ENCODE results near the gene CNTNAP4.

DNA sequence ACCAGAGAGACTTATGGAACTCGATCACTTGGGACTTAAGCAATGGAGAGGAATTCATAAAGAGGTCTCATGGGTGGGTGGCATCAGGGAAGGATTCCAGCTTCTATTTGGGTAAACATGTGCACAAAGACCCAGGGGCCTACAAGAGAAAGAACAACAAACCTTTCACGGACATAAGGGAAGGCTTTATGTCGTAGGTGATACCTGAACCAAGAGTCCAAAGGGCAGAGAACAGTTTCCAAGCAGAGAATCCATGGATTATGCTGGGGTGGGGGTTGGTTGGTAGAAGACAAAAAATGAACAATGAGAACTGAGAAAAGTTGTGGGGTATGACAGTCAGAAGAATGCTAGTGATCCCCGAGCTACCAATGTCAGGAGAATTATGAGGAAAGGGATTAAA is 119.8 kb downstream of the CNTNAP4 start:
- TF ChIP-seq, protein P1, sequence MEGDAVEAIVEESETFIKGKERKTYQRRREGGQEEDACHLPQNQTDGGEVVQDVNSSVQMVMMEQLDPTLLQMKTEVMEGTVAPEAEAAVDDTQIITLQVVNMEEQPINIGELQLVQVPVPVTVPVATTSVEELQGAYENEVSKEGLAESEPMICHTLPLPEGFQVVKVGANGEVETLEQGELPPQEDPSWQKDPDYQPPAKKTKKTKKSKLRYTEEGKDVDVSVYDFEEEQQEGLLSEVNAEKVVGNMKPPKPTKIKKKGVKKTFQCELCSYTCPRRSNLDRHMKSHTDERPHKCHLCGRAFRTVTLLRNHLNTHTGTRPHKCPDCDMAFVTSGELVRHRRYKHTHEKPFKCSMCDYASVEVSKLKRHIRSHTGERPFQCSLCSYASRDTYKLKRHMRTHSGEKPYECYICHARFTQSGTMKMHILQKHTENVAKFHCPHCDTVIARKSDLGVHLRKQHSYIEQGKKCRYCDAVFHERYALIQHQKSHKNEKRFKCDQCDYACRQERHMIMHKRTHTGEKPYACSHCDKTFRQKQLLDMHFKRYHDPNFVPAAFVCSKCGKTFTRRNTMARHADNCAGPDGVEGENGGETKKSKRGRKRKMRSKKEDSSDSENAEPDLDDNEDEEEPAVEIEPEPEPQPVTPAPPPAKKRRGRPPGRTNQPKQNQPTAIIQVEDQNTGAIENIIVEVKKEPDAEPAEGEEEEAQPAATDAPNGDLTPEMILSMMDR (conservative IDR thresholded peaks at IDR 0.05) = no peak
- TF ChIP-seq EZH2 (IDR thresholded peaks at IDR 0.05; ENCODE audit: low read depth) = no peak
